ENCODE data around the gene HOMER2.
"Not testable (repeated sequence)": the region's sequence is repeated elsewhere in the genome, so short reads cannot be mapped to it uniquely, and the experiment has no call there.

Gene HOMER2

DNA sequence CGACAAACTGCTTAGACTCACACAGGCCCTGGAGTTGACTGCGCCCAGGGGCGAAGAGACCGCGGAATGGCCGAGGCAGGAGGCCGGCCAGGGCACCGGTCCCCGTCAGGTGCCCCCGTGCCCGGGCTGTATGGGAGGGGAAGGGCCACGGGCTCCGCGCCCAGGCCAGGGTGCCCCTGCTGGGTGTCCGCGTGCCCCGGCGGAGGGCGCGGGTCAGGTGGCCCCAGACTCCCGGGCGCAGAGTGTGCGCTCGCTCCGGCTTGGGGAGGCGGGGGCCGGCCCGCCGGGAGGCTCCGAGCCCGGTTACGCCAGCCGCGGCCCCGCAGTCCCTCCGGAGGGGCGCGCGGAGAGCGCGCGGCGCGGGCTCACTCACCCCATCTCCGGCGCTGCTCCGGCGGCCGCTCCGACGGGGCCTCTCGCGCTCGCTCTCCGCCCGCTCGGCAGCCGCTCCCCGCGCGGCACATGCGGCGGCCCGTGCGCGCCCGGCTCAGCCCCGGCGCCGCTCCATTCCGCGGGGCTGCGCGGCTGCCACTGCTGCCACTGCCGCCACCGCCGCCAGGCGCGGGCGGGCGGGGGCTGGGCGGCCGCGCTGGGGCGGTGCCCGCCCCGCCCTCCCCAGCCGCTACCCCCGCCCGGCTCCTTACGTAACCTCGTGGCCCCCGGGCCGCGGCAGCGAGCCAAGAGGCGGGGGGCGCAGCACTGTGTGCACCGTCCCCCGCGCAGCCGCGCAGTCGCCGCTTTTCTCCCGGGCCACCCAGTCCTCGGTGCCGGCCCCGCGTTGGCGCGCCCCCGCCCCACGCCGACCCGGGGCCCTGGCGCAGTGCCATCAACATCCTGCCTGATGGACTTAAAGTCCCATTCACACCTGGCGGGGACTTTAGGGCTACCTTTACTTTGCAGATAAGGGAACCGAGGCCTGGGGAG, at the start of gene HOMER2:
HOMER2 (minus strand) TSS at position 563 of the 924 bp plus-strand sequence; CDS start at position 378, 185 bp downstream.
- H3K4me3 Mint-ChIP-seq, result peak within 1 kb of the TSS; percentile 74
- no peaks in the 10 kb centered on the region for H3K9me3 Mint-ChIP-seq
- H3K4me1 Mint-ChIP-seq (ENCODE audit: low read depth), result peaks cover 9% of the 10 kb centered on the region
- H3K36me3 Mint-ChIP-seq (ENCODE audit: low read depth), result no peaks in the 10 kb centered on the region
- H3K27me3 Mint-ChIP-seq (ENCODE audit: low read depth), result peaks cover 6% of the 10 kb centered on the region
- H3K27ac Mint-ChIP-seq, result peak within 1 kb of the TSS; percentile 62
- DNase-seq (ENCODE audit: low spot score), result peak; percentile 29

DNA sequence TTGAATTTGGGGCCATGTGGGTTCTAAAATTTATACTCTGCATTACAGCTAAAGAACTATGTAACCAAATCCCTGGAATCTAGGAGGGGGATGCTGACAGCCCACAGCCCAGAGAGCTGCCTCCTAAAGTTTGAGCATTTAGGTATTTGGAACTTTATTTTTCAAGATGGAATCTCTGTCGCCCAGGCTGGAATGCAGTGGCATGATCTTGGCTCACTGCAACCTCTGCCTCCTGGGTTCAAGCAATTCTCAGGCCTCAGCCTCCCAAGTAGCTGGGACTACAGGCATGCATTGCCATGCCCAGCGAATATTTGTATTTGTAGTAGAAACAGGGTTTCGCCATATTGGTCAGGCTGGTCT, 48.1 kb upstream of the HOMER2 start:
- not testable (repeated sequence) for H3K27me3 Mint-ChIP-seq (ENCODE audit: low read depth); H3K36me3 Mint-ChIP-seq (ENCODE audit: low read depth); H3K4me3 Mint-ChIP-seq; H3K27ac Mint-ChIP-seq; H3K4me1 Mint-ChIP-seq (ENCODE audit: low read depth); H3K9me3 Mint-ChIP-seq; DNase-seq (ENCODE audit: low spot score)

DNA sequence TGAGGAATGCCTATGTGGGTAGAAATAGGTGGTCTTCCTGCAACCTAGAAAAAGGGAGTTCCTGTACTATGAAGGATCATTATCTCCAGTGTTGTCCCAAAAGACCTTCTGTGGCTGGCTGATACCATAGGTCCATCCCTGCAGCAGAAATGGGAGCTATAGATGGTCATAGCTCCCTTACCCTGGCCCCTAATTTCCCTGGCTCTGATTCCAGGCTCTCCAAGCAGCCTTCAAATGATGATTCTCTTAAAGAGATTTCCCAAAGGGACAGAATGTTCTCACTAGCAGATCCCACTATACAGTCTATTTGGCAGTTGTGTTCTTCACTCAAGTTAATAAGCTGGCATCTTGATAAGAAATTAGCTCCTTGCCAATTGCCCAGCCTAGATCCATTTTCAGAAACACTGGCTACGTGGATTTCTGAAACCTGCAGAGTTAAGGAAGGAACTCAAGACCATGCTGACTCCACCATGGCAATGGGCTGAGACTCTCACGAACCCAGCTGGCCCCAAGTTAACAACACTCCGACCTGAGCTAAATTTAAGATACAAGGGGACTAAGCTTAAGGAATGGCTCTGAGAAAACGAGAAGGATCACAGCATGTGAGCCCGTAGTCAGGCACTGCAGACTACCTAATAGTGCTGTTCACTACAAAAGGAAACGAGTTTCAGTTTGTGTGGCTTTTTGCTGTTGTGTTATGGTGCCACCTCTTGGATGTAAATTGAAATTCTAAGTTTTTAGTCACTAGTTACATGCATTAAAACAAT, 47.6 kb upstream of the HOMER2 start:
- DNase-seq (ENCODE audit: low spot score), result peak; percentile 30
- peak overlapping the region; percentile 9 for H3K27ac Mint-ChIP-seq
- no peaks in the 10 kb centered on the region for H3K27me3 Mint-ChIP-seq (ENCODE audit: low read depth)
- H3K4me3 Mint-ChIP-seq, result peak overlapping the region; percentile 62
- peaks cover 7% of the 10 kb centered on the region for H3K4me1 Mint-ChIP-seq (ENCODE audit: low read depth)
- H3K9me3 Mint-ChIP-seq, result no peaks in the 10 kb centered on the region
- peaks cover 3% of the 10 kb centered on the region for H3K36me3 Mint-ChIP-seq (ENCODE audit: low read depth)

DNA sequence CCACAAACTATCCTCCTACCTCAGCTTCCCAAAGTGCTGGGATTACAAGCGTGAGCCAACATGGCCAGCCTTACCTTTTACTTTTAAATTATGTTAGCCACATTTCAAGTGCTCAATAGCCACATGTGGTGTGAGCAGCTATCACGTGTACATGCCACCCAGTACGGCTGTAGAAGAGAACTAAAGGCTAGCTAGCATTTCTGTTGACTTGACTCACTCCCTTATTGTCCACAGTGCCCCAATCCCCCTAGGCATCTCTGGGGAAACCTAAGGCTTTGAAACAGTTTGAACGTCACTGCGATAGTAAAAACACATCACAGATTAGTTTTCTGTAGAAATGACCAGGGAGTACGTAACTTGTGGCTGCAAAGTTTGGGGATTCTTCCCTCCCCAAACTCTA, 46.9 kb upstream of the HOMER2 start:
- Mint-ChIP-seq H3K4me1 (ENCODE audit: low read depth) (peaks cover 7% of the 10 kb centered on the region), H3K27ac (no peak overlapping the region), H3K4me3 (no peak overlapping the region), H3K27me3 (ENCODE audit: low read depth) (no peaks in the 10 kb centered on the region), H3K9me3 (no peaks in the 10 kb centered on the region), H3K36me3 (ENCODE audit: low read depth) (no peaks in the 10 kb centered on the region)
- no peak for DNase-seq (ENCODE audit: low spot score)

DNA sequence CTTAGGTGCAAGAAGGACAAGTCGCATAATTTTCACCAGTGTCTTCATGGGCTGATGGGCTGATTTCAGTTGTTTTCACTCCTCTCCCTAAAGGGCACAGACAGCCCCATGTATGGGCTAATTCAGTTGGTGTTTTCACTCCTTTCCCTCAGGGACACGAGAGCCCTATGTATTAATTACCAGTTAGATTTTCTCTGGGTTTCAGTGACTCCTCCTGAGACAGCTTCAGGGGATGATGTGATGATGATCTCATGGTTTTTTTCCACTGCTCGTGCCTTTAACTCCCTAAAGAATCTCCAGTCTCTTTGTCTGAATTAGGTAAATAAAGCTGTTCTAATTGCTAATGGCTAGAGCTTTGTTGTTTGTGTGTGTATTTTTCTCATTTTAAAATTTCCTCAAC, 43.4 kb upstream of the HOMER2 start:
- H3K9me3 Mint-ChIP-seq, result no peaks in the 10 kb centered on the region
- H3K4me3 Mint-ChIP-seq, result no peak overlapping the region
- no peak overlapping the region for H3K27ac Mint-ChIP-seq
- no peak for DNase-seq (ENCODE audit: low spot score)
- H3K4me1 Mint-ChIP-seq (ENCODE audit: low read depth), result peaks cover 8% of the 10 kb centered on the region
- peaks cover 3% of the 10 kb centered on the region for H3K36me3 Mint-ChIP-seq (ENCODE audit: low read depth)
- no peaks in the 10 kb centered on the region for H3K27me3 Mint-ChIP-seq (ENCODE audit: low read depth)

DNA sequence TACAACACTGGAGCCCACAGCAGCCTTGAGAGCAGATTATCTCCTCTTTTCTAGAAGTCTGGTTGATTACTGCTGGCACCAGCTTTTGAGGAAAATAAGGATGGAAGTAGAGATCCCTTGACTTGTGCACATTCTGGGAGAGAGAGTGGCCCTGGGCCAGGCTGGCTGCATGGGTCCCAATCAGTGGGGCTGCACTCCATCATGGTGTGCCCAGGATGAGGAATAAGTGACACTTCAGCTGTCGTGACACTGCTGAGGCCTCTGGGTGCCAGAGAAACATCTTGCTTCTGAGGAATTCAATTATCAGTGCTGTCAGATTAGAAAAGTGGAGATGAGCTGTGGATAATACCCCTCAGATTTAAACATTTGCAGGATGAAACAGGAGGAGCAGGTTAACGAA, 42.6 kb upstream of the HOMER2 start:
- Mint-ChIP-seq H3K4me1 (ENCODE audit: low read depth) (peaks cover 4% of the 10 kb centered on the region), H3K36me3 (ENCODE audit: low read depth) (peaks cover 7% of the 10 kb centered on the region), H3K27me3 (ENCODE audit: low read depth) (no peaks in the 10 kb centered on the region), H3K9me3 (no peaks in the 10 kb centered on the region), H3K27ac (no peak overlapping the region), H3K4me3 (no peak overlapping the region)
- DNase-seq (ENCODE audit: low spot score), result no peak

DNA sequence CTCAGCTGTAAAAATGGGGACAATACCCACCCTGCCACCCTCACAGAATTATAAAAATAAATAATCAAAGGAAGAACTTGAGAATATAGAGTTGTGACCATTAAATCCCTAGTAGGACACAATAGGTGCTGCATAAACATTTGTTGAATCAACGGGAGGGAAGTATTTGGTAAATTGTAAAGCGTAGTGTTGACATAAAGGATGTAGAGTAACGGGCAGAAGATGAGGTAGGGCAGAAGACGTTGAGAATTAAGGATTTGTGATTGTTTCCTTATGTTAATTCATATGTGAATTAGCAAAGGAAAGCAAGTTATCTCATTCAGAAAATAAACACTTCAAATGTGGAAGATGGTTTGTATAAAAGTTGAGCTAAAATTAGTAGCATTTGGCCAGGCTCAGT, 40.6 kb upstream of the HOMER2 start:
- Mint-ChIP-seq H3K4me1 (ENCODE audit: low read depth) (peaks cover 2% of the 10 kb centered on the region), H3K27me3 (ENCODE audit: low read depth) (no peaks in the 10 kb centered on the region), H3K27ac (no peak overlapping the region), H3K36me3 (ENCODE audit: low read depth) (peaks cover 21% of the 10 kb centered on the region), H3K9me3 (no peaks in the 10 kb centered on the region), H3K4me3 (no peak overlapping the region)
- DNase-seq (ENCODE audit: low spot score), result no peak

DNA sequence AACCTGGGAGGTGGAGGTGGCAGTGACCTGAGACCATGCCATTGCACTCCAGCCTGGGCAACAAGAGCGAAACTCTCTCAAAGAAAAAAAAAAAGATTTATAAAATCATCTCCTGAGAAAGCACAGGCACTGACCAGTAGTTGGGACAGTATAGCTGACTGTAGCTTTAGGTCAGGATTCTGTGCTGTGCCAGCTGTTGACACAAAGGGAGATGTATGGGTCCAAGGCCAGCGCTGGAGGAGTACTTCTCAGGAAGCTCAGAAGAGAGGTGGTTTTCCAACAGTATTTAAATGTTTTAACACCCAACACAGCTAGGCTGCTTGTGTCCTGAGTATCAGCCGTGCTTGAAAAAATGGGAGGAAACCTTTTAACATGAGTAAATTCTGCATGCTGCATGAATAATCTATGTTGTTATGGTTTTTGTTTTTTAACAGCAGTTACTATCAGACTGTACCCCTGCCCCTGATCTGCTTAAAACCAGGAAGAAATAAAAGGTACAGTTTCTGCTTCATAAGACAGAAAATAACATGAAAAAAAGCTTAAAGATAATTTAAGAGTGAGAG, 40.0 kb upstream of the HOMER2 start:
- Mint-ChIP-seq H3K9me3 (no peaks in the 10 kb centered on the region), H3K27ac (no peak overlapping the region), H3K27me3 (ENCODE audit: low read depth) (no peaks in the 10 kb centered on the region), H3K4me3 (no peak overlapping the region), H3K36me3 (ENCODE audit: low read depth) (peaks cover 25% of the 10 kb centered on the region), H3K4me1 (ENCODE audit: low read depth) (peaks cover 2% of the 10 kb centered on the region)
- no peak for DNase-seq (ENCODE audit: low spot score)

DNA sequence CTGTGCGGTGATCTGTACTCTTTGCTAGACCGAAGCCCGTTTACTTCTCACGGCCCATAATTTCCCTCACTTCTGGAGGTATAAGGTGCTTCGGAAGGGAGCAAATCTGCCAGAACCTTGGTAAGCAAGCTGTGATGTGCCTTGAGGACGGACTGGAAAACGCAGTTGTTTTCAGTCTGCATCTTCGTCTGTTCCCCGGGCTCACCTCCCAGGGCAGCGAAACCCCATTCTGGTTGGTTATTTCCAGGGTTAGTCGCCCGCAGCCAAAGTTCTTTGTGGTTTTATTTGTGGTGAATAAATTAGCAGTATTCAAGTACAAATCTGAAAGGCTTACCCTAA, 33.9 kb upstream of the HOMER2 start:
- H3K36me3 Mint-ChIP-seq (ENCODE audit: low read depth), result peaks cover 34% of the 10 kb centered on the region
- no peaks in the 10 kb centered on the region for H3K9me3 Mint-ChIP-seq
- H3K4me3 Mint-ChIP-seq, result peak overlapping the region; percentile 88
- peaks cover 16% of the 10 kb centered on the region for H3K4me1 Mint-ChIP-seq (ENCODE audit: low read depth)
- H3K27me3 Mint-ChIP-seq (ENCODE audit: low read depth), result no peaks in the 10 kb centered on the region
- no peak for DNase-seq (ENCODE audit: low spot score)
- H3K27ac Mint-ChIP-seq, result peak overlapping the region; percentile 84

DNA sequence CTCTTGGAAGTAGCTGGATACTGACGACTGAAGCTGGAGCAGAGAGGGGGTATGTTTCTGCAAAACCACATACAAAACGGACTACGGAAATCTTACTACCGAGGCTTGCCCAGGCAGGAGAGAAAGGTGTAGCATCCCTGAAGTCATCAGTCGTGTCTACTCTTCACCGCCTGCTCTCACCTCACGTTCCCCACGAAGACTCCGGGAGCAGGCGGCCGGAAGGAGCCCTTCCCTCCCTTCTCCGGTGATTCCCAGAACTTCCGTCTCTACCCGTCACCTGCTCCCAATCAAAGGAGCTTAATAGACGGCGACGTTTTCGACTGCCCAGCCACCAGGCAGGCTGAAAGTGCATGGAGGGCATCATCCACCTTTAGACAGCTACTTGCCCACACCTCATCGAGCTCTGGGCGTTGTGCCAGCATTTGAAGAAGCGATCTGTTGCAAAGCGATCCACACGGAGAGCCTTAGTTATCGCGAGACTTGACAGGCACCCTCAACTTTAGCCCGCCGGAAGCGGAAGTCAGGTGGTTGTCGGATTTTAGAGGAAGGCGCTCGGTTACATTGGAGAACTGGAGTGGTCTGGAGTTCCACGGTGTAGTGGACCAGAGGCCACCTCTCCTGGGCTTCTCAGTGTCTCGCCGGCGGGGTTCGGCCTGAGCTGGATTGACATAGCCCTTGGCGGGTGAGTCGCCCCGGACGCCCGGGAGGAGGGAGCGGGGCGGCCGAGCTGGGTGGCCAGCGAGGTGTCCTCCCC, 33.3 kb upstream of the HOMER2 start, which contains the start of gene RAMAC:
RAMAC (plus strand) TSS at position 523 of the 754 bp plus-strand sequence. CDS start 2,809 bp downstream, outside the sequence.
- Mint-ChIP-seq H3K36me3 (ENCODE audit: low read depth) (peaks cover 34% of the 10 kb centered on the region), H3K9me3 (no peaks in the 10 kb centered on the region), H3K27ac (peak within 1 kb of the TSS; percentile 84), H3K27me3 (ENCODE audit: low read depth) (no peaks in the 10 kb centered on the region), H3K4me3 (peak within 1 kb of the TSS; percentile 88), H3K4me1 (ENCODE audit: low read depth) (peaks cover 16% of the 10 kb centered on the region)
- DNase-seq (ENCODE audit: low spot score), result peak; percentile 88

DNA sequence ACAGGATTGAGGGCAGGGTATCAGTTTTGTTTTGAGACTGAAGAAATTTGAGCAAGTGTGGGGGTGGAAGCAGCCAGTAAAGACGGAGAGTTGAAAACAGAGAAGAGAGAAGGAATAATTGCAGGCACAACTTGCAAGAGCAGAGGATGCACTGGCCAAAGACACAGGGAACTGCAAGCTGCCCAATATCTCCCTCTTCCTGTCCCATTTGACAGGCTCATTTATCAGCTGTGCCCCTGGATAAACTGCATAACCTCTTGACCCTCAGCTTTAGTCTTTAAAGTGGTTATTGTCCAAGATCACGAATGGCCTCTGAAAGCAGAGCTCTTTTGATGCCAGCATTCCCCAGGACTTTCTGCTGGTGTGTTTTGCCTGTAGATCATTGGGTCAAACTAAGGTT, 28.5 kb upstream of the HOMER2 start:
- Mint-ChIP-seq H3K27me3 (ENCODE audit: low read depth) (no peaks in the 10 kb centered on the region), H3K4me3 (no peak overlapping the region), H3K4me1 (ENCODE audit: low read depth) (peaks cover 14% of the 10 kb centered on the region), H3K9me3 (no peaks in the 10 kb centered on the region), H3K36me3 (ENCODE audit: low read depth) (peaks cover 4% of the 10 kb centered on the region), H3K27ac (no peak overlapping the region)
- no peak for DNase-seq (ENCODE audit: low spot score)

DNA sequence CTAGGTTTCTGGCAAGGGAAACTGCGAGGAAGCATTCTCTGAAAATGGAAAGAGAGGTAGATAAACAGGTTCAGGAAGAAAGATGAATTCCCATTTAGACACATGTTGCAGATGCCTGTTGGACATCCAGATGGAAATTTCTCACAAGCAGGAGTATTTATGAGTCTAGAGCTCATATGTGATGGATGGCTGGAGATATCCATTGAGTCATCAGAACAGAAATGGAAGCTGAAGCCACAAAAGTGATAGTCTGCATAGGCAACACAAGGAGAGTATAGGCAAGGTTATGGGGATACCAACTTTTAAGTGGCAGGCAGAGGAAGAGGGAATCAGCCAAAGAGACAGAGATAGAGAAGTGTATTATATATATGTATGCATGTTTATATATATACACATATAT, 27.2 kb upstream of the HOMER2 start:
- peaks cover 2% of the 10 kb centered on the region for H3K36me3 Mint-ChIP-seq (ENCODE audit: low read depth)
- H3K4me1 Mint-ChIP-seq (ENCODE audit: low read depth), result peaks cover 6% of the 10 kb centered on the region
- H3K27me3 Mint-ChIP-seq (ENCODE audit: low read depth), result no peaks in the 10 kb centered on the region
- H3K27ac Mint-ChIP-seq, result no peak overlapping the region
- no peak for DNase-seq (ENCODE audit: low spot score)
- no peaks in the 10 kb centered on the region for H3K9me3 Mint-ChIP-seq
- H3K4me3 Mint-ChIP-seq, result no peak overlapping the region

DNA sequence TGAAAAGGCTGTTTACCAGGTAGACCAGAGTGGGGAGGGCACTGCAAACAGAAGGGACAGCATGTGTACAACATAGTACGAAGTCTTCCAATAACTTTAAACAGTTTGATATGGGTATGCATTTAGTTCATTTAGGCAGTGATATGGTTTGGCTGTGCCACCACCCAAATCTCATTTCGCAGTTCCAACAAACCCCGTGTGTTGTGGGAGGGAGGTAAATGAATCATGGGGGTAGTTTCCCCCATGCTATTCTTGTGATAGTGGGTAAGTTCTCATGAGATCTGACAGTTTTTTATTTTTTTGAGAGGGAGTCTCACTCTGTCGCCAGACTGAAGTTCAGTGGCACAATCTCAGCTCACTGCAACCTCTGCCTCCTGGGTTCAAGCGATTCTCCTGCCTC, 25.9 kb upstream of the HOMER2 start:
- H3K4me3 Mint-ChIP-seq, result no peak overlapping the region
- no peak for DNase-seq (ENCODE audit: low spot score)
- H3K36me3 Mint-ChIP-seq (ENCODE audit: low read depth), result peaks cover 2% of the 10 kb centered on the region
- peaks cover 5% of the 10 kb centered on the region for H3K4me1 Mint-ChIP-seq (ENCODE audit: low read depth)
- H3K9me3 Mint-ChIP-seq, result no peaks in the 10 kb centered on the region
- no peaks in the 10 kb centered on the region for H3K27me3 Mint-ChIP-seq (ENCODE audit: low read depth)
- no peak overlapping the region for H3K27ac Mint-ChIP-seq

All from T-helper 2 cell treated with Interferon-gamma antibody and Interleukin-4, amounts not matched to agents 5 μg/mL and 100 μg/mL, for 36 hours (primary cell).